RWPE1 (cell line): ENCODE results near the gene LRRC55.

ENCODE experiments used
- CTCF ChIA-PET: fragments of 350-600 bp; sonication (Branson Sonifier 250); formaldehyde crosslinking; extraction: SDS; loops from one replicate; lab custom pipeline; 2021; lab: Yijun Ruan, JAX
- POLR2A ChIA-PET: fragments of 400-600 bp; formaldehyde crosslinking; extraction: SDS; loops from one replicate; lab custom pipeline; 2020; ENCODE audit warnings: antibody characterized with exemption; ENCODE audit not compliant: low non-redundant PET; lab: Yijun Ruan, JAX
- DNase-seq: peaks from one replicate; pipeline ENCODE4 v3.0.0; 2012; ENCODE audit warnings: low spot score
- H3K27ac ChIP-seq: fragments of 450-650 bp; 2 replicates; pipeline ENCODE4 v1.5.1; 2017
- TF ChIP-seq, protein P1 (sequence below): fragments of 450-650 bp; conservative IDR thresholded peaks from 2 replicates; pipeline ENCODE4 v1.5.1; 2017; ENCODE audit warnings: low read depth, mild to moderate bottlenecking

LRRC55 gene

GRCh38 chr11:57181678-57182305 lies at the start of gene LRRC55:
Gene LRRC55, plus strand, starts transcription at chr11:57181953. Its CDS starts 70 bp downstream, at chr11:57182023.
- DNase-seq, result no peak
- POLR2A ChIA-PET, result no interaction called here
- H3K27ac ChIP-seq, result no peak within 1 kb of the TSS
- TF ChIP-seq, protein P1, sequence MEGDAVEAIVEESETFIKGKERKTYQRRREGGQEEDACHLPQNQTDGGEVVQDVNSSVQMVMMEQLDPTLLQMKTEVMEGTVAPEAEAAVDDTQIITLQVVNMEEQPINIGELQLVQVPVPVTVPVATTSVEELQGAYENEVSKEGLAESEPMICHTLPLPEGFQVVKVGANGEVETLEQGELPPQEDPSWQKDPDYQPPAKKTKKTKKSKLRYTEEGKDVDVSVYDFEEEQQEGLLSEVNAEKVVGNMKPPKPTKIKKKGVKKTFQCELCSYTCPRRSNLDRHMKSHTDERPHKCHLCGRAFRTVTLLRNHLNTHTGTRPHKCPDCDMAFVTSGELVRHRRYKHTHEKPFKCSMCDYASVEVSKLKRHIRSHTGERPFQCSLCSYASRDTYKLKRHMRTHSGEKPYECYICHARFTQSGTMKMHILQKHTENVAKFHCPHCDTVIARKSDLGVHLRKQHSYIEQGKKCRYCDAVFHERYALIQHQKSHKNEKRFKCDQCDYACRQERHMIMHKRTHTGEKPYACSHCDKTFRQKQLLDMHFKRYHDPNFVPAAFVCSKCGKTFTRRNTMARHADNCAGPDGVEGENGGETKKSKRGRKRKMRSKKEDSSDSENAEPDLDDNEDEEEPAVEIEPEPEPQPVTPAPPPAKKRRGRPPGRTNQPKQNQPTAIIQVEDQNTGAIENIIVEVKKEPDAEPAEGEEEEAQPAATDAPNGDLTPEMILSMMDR, result no peak
- CTCF ChIA-PET, result interaction anchor here (0.6 kb wide), 1 partner anchor 1503 kb away, joined by 3 read pairs; no protein-coding TSS in a partner anchor

DNA sequence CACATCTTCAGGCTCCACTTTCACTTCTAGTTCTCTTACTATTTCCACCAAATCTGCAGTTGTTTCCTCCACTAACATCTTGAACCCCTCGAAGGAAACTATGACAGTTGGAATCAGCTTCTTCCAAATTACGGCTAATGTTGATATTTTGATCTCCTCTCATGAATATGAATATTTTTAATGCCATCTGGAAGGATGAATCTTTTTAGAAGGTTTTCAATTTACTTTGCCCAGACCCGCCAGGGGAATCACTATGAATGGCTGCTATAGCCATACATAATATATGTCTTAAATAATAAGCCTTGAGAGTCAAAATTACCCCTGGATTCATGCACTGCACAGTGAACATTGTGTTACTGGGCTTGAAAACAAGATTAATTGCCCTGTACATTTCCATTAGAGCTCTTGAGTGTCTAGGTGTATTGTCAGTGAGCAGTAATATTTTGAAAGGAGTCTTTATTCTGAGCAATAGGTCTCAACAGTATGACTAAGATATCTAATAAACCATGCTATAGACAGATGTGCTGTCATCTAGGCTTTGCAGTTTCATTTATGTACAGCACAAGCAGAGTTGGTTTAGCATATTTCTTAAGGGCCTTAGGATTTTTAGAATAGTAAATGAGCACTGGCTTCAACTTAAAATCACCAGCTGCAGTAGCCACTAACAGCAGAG lies 48.3 kb upstream of the LRRC55 start:
- TF ChIP-seq, protein P1, result no peak
- no peak for DNase-seq
- H3K27ac ChIP-seq, result no peak overlapping the region
- ChIA-PET CTCF (interaction anchor here (0.6 to 1.9 kb wide), 2 partner anchors 89 to 116 kb away, joined by 3 to 5 read pairs; no protein-coding TSS in a partner anchor), POLR2A (no interaction called here)

GRCh38 chr11:57134284-57134683 lies 47.5 kb upstream of the LRRC55 start:
- POLR2A ChIA-PET, result no interaction called here
- no peak overlapping the region for H3K27ac ChIP-seq
- TF ChIP-seq, protein P1, result no peak
- DNase-seq, result no peak
- CTCF ChIA-PET, result interaction anchor here (1.9 kb wide), 1 partner anchor 115 kb away, joined by 5 read pairs; no protein-coding TSS in a partner anchor

GRCh38 chr11:57135020-57135751 lies 46.6 kb upstream of the LRRC55 start:
- CTCF ChIA-PET, result no interaction called here
- no peak overlapping the region for H3K27ac ChIP-seq

GRCh38 chr11:57140568-57140967 lies 41.2 kb upstream of the LRRC55 start:
- CTCF ChIA-PET, result interaction anchor here (0.7 kb wide), 1 partner anchor 128 kb away, joined by 3 read pairs; no protein-coding TSS in a partner anchor
- POLR2A ChIA-PET, result no interaction called here
- TF ChIP-seq, protein P1, result no peak
- H3K27ac ChIP-seq, result no peak overlapping the region
- DNase-seq, result no peak

More at GRCh38 chr11:57135020-57135751, 46.6 kb upstream of the LRRC55 start:
- DNase-seq, result no peak
- TF ChIP-seq, protein P1, result no peak
- POLR2A ChIA-PET, result no interaction called here

DNA sequence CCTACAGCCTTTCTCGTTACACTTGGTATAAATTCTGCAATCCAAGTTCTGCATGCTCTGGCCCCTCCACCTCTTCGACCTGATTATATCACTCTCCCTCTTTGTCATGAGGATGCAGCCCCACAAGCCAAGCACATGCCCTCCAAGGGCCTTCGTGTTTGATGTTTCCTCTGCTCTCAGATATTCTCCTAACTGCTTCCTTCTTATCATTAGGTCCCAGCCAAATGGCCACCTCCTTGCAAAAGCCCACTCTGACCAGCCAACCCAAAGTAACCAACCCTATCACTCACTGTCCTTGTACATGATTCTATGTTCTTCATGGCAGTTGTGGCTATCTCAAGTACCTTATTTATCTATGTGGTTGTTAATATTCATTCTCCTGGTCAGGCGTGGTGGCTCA lies 38.3 kb upstream of the LRRC55 start:
- ChIA-PET CTCF (no interaction called here), POLR2A (no interaction called here)
- H3K27ac ChIP-seq, result no peak overlapping the region
- DNase-seq, result no peak
- TF ChIP-seq, protein P1, result no peak
